Activated CD4-positive, alpha-beta T cell treated with anti-CD3 and anti-CD28 coated beads for 24 hours (primary cell): Measurements from ENCODE around the gene AGAP1.

Source experiments
- DNase-seq, 2 donors: peaks; one replicate each; pipeline ENCODE4 v3.0.0-alpha.2; 2020; ENCODE audit warnings: low read depth in 2 of 2

AGAP1 gene

DNA sequence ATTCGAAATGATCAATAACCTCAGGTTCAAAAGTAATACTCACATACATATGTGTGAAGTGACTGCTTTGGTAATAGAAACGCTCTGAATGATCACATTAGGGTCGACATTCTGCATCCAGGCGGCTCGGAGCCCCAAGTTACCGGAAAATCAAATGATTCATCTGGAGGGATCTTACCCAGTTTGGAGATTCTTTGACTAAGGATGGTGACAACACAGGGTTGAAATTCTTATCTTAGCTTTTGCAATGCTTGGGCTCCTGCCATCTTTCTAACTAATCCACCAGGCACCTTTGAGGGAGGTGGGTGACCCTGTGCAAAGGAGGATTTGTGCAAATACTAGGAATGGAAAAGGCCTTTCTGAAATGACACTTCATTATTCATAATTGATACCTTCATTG, 663.5 kb downstream of the AGAP1 start:
- DNase-seq = no peak

DNA sequence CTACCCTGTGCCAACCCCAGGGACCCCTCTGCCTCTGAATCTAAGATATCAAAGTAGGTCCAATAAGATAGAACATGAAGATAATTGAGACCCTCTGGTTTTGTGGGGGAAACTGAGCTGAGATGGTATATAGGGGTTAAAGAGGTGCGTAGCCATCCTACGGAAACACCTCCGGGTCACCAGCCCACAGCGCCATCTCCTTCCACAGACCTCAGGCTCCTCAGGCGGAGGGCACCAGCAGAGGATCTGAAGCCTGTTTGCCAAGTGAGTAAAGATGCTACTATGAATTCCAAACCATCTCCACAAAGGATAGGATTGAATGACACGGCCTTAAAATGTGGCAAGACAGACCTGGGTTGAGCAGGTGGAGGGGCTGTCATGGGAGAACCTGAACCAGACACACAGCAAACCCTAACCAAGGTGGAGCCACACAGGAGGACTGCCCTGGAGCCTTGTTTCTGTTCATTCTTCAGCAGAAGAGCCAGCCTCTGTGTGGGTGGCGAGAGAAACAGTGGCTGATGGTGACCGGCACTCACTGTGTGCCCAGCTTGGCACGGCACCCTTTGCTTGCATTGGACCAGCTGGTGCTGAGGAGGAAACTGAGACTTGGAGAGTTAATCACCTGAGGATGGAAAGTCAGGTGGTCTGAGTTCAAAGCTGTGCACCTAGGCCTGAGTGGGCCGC, 664.1 kb downstream of the AGAP1 start:
- no peak for DNase-seq

DNA sequence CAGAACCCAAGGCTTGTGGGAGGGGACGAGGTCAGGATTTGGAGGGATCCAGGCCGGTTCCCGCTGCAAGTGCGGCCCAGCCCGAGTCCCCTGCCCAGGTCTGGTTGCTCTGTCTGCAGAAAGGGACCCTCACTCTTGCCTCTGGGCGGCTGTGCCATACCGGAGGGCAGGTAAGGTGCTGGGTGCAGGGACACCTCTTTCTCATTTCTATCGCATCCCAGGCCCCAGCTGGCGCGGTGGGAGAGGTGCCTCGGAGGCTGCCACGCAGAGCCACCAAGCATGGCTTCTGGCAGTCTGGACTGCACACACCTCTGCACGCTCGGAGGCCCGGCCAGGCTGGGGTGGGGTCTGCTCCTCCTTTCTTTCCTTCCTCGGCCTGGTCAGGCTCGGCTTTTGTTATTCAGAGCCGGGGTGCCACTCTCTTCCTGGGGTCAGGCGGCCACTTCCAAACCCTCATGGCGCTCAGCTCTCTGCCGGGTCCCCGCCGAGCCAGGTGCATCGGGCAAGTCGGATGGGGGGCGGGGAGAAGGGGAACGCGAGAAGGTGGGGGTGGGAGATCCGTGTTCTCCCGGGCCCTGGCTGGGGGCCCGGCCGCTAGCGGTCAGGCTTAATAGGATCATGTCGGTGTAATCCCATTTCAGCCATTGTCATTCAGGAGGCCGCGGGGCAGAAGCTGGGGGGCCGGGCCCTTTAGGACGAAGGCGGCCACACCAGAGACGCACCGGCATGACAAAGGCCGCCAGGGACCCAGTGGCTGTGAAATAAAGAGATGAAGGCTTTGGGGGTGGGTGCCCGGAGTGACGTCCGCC, 665.3 kb downstream of the AGAP1 start:
- no peak for DNase-seq

DNA sequence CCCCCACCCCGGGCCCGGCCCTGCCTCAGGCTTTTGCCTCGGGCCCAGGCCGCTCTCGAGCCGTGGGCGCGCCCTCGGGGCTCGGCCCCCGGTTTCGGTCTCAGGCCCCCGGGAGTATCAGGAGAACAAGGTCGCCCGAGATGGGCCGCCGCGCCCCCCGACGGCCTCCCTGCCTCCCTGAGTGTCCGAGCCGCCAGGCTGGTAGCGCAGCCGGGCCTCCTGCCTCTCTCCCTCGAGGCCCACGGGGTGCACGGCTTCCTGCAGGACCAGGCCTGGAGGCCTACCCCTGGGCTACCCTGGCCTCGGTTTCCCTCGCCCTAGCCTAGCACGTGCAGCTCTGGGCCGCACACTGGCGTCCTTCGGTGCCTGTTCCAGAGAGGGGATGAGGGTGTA, 665.9 kb downstream of the AGAP1 start:
- DNase-seq = no peak

DNA sequence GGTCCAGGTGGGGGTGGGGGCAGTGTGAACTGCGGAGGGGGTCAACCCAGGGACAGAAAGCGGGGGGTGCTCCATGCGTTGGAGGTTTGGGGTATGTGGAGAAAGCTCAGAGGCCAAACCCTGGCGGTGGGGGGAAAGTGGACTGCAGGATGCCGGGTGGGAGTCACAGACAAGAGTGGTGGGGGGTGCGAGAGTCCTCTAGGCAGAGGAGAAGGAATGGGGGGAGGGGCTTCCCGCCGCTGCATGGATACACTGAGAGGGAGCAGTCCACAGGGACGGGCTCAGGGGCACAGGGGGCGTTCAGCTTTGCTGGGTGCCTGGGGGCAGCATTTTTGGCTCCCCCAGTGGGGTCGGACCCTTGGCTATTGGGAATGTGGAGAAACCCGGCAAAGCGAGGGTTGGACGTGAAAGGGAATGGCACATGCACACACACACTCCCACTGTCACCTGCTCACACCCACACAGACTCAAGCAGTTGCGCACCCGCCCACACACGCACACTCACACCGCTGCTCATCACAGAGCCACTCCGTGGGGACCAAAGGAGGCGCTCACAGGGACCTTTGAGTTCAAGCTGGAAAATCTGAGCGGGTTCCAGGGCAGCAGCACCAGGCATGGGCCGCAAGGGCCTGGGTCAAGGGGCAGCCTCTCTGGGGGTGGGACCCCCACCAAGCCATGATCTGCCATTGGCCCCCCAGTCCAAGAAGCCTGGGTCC, 666.7 kb downstream of the AGAP1 start:
- no peak for DNase-seq

DNA sequence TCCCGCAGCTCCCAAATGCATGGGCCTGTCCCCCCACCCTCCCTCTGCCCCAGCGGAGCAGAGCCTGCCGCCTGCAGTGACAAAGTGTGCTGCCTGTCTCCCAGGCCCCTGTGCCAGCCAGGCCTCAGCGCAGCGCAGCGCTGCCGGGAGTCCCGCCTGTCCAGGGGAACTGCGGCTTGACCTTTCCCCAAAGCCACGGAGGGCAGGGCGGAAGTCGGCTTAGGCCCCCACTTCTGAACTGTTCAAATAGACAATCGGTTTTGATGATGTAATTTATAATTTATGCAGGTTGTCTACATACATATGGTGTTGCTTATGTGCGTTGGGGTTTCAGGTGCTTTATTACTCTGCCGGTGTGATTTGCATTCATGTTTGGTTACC, 667.2 kb downstream of the AGAP1 start:
- DNase-seq = no peak

DNA sequence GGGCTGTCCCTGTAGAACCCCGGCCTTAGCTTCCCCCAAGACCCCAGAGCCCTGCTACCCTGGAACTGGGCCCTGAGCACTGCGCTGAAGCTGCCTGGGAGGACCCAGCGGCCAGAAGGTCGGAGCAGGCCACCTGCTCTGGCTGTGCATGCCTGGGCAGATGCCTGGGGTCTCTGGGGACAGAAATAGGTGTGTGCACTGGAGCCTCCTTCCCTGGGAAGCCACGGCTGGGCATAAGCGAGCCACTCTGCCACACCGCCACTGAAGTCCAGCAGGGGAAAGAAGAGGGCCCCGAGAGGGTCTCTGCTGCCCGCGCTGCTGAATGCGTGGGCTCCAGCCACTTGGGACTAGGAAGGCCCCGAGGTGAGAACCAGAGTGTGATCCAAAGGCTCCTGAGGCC, 667.7 kb downstream of the AGAP1 start:
- DNase-seq = no peak

DNA sequence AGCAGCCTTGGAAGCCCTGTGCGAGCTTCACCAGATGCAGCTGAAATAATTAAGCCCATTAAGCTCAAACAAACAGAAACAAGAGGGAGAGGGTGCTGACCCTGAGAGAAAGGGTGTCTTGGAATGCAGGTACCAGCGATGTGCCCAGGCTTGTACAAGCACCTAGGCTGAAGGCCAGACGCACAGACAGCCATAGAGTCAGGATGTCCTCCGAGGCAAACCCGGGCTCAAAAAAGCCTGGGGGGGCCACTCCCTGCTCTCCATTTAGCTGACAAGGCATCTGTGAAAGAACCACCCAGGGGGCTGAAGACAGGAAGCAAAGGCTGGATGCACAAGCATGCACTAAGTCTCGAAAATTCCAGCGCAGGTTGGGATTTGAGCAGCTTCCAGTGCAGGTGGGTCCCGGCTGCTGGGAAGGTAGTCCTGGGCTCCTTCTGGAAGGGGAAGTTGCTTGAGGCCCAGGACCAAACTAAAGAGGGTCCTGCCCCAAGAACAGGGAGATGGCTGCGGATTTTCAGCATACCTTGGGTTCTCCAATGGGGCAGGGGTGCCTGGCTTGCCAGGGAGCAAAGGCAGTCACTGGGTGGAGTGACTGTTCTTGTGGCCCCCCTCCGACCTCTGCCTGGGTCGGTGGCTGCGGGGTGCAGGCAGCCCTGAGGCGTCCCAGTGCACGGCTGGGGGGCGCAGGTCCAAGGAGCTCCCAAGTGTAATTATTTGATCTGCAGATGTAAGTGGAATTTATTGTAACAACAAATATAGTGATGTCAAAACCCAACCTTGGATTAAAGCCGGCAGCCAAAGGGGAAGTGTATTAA, 668.4 kb downstream of the AGAP1 start:
- no peak for DNase-seq

DNA sequence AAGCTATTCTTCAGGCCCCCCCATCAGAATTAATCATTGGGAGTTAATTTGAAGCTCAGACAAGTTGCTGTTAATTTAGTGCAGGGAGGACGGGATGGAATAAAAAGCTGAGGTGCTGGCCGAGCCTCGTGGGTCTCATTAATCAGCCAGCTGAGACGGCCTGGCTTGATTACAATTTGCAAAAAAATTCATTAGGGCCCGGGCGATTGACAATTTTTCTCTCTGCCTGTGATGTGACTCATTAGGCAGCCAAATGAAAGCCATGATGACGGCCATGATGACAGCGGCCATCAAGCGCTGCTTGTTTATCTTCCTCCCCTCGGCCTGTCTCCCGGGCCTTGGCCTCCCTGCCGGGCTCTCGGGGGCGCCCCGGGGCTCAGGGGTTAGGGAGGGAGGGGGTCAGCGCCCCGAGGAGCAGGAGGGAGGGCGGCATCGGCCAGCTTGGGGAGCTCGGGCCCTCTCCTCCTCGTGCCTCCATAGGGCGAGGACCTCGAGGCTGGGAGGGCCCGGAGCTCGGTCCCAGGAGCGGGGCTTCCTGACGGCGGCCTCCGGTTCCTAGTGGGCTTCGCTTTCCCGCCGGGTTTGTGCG, 669.1 kb downstream of the AGAP1 start:
- DNase-seq = no peak

DNA sequence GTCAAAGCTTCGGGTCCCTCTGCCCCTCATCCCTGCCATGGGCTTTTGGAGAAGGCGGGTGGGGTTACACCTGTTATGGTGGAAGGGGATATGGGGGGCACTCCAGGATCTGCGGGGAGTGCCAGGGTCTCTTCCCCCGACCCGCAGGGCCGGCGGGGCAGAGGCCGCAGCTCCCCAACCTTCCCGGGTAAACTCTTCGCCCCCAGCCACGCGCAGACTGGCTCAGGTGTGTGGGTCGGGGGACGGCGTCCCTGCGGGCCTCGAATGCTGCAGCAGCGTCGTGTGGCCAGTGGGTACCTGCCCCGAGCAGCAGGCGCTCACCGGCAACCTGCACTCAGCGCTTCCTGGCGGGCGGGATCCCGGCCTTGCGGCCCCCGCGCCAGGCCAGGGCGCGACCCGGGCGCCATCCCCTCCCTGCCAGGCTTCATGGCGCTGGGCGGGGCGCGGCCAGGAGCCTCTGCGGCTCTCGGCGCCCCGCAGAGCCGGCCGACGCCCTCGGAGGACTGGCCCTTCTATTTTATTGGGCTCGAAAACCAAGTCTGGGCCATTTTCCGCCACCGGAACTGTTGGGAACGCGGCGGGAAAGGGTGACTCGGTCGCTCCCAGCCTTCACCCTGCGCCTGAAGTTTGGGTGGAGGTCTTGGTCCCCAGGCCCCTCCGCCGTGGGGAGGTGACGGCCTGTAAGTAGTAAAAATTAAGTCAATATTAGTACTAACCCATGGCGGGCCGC, 669.8 kb downstream of the AGAP1 start:
- no peak for DNase-seq

DNA sequence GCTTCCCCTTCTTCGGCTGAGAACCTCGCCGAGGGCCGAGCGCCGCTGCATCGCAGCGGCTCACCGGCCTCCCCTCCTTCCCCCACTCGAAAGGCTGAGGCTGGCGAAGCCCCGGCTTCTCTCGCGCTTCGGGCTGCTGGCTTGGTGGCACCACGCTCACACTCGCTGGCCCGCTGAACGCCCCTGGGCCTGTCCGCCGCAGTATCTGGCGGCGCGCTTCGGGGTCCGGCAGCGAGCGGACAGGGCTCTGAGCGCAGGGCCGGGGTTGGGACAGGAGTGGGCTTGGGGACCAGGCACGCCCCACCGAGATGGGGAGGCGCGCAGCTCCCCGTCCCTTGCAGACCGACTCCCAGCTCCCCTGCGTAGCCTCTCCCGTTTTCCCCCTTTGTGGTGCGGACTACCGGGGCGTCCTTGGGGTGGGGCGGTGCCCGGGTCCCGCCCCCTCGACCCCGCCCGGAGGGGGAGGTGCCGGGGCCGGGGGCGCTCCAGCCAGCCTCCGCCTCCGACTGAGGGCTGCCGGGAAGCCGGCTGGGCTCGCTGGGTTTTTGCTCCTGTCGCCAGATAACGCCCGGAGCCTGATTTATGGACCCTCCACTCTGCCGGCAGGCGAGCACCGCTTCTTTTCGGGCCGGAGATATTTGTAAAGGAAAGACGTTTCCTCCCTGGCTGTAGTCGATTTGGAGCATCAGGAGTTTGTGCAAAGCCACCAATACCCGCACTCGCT, 670.5 kb downstream of the AGAP1 start:
- no peak for DNase-seq

DNA sequence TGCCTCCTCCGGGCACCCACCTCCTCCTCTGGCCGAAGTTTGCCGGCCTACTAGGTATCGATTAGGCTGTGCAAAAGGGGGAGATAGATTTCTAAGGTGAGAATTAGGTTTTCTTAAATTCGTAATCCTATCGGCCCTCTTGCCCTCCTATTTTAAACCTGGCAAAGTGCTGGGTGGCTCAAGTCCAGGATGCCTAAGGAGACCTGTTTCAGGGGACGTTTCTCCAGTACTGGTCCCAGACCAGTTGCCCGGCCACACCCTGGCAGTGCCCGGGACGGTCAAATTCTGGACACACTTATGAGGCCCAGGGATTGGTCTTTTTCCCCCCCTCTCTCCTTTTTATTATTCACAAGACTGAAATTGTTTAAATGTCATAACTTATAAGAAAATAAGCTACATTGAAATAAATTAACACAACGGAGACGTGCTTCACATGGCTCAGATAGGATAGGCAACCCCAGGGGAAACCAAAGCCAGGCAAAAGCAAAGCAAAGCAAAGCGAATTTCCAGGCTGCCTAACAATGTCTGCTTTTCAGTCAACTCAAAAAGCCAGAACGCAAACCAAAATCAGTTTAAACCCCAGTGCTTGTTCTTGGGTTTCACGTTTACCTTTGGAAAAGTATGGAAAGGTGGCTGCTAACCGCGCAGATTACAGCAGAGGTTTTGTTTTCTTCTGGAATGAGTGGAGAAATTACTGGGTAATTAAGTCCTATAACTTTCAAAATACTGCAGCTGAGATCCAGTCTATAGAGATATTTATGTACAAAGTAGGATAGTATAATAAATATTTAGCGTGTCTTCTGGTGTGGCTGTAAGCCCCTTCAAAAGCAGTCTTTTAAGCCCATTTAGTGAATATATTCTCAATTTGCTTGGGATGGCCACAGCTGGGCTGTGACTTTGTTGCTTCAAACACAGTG, 671.3 kb downstream of the AGAP1 start:
- no peak for DNase-seq

DNA sequence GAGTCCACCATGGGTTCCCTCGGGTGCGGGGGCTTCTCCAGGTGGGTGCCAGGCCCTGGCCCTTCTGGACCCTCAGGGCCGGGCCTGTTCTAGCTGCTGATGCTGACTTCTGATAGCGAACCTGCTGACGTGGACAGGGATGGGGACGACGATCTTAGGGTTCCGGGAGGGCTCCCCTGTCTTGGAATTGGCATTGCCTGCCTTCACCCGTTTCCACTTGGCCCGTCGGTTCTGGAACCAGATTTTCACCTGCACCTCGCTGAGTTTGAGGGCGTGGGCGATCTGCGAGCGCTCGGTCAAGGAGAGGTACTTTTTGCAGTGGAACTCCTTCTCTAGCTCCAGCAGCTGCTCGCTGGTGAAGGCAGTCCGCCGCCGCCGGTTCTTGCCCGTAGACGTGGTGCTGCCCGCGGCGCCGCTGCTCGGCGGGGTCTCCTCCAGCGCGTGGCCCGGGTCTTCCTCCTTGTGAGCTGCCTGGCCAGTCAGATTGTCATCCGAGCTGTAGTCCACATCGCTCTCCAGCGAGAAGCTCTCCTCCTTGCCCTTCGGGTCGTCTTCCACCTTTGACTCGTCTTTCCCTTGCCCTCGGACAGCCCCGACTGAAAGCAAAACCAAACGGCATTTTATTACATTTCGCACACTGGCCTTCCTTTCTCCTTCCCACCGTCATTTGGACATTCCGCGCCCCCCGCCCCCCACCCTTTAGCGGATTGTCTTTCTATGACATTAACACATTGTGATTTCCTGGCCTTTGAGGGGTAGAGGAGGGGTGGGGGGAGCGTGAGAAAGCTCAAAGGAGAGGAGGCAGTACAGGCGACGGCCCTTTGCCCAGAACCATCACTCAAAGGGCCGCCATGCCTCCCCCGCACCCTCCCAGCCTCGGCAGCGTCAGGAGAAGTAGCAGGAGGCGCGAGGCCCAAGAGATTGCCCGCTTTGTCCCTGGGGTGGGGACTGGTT, 672.3 kb downstream of the AGAP1 start:
- DNase-seq = no peak

DNA sequence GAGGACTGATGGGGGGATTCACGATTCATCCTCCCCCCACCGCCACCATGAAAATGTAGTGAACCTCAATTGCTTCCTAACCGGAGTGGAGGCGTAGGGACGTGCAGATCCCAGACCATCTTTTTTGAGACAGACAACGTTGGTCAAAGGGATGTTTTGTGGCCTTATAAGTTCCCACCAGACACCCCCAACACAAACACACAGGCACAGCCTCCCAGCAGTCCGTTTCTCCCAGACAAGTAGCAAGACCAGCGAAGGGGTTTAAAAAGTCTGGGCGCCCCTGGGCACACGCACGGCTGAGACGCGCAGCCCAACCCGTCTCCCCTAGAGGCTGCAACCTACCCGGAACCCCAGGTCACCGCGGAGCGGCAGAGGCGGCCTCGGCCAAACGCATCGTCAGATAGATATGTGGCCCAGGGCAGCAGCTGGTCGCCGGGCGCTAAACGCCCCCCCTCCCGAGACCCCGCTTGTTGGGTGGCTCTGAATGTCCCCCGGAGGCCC, 673.0 kb downstream of the AGAP1 start:
- no peak for DNase-seq

DNA sequence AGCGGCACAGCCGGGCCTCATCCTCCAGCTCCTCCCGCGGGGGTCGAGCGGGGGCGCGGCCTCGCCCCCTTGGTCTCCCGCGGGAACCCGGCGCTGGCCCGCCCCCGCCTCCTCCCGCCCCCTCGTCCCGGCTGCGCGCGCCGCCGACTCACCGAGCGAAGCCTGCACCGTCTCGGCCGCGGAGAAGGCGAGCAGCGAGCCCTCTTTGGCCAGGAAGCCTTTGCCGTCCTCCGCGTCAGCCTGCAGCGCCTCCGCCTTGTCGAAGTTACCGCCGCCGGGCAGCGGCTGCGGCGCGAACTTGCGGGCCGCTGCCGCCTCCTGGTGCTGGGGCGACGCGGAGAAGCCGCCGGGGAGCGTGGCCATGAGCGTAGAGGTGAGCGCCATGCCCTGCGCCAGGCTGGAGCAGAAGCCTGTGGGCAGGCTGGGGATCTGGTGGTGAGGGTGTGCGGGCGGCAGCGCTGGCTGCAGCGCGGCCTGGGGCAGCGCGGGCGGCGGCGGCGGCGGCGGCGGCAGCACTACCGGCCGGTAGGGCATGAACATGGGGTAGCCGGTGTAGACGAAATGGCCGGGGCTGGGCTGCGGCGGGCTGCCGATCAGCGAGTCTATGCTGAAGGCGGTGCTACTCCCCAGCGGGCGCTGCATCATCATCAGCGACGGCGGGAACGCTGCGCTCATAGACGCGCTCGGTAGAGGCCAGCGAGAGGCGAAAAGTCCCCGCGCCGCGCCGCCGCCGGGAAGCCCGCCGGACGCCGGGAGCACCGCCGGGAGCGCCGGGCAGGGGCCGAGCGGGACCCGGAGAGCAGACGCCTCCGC, 673.7 kb downstream of the AGAP1 start:
- no peak for DNase-seq

DNA sequence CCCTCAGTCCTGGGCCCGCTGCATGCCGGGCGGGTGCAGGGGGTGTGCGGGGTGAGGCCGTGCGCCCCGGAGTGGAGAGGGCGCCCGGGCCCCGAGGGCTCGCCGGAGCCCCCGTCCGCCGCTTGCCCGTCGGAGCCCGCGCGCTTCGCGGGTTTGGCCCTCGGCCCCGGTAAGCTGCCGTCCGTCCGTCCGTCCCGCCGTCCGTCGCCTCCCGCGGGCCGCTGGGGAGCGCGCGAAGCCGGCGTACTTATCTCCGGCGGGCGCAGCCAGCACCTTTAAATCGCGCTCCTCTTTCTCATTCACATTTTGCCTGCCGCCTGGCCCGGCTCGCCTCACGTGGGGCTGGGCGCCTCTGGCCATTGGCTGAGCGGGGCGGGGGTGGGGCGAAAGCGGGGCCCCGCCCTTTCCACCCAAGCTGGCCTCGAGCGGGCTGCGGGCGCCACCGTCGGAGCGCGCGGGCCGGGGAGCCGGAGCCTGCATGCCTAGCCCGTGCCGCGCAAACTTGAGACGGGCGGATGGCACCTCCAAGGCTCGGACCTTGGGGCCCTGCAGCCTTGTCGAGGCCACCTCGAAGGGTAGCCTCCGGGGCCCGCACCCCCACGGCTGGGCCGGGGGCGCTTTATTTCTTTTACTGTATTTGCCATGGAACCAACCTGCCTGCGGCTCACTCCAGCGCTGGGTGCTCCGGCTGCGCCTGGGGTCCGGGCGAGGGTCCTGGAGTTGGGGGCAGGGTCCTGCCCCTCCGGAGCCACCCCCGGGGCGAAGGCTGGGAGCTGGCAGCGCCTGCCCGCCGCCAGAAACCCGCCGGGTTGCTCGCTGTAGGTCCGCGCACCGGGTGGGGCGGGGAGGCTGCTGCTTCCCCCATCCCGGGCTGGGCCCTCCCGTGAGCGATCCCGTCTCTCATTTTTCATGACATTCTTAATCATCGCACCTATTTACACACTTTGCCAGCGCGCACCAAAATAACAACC, 674.6 kb downstream of the AGAP1 start, which contains the start of gene GBX2:
TSS of gene GBX2 (minus strand) at position 277 of the 971 bp plus-strand sequence. CDS start 415 bp downstream, outside the sequence.
- no peak for DNase-seq
